Measurements from ENCODE around the gene STAM.
"Not testable (repeated sequence)": the region's sequence is repeated elsewhere in the genome, so short reads cannot be mapped to it uniquely, and the experiment has no call there.

STAM gene

GRCh38 chr10:17682236-17682946, 38.4 kb downstream of the STAM start:
- no peak for DNase-seq

DNA sequence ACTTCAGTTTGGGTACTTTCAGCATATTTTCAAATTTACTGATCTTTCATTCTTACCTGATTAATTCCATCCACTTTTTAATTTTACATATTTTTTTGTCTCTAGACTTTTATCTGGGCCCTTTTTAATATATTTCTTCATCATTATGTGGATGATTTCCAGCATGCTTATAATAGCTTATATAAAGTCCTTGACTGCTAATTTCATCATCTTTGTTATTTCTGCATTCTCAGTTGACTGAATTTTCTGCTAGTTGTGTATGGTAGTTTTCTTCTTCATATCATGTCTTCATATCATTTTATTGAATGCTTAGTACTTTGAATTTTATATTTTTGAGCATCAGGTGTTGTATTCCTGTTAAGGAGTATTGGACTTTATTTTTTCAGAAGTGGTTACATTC, 39.6 kb downstream of the STAM start:
- no peak for DNase-seq

DNA sequence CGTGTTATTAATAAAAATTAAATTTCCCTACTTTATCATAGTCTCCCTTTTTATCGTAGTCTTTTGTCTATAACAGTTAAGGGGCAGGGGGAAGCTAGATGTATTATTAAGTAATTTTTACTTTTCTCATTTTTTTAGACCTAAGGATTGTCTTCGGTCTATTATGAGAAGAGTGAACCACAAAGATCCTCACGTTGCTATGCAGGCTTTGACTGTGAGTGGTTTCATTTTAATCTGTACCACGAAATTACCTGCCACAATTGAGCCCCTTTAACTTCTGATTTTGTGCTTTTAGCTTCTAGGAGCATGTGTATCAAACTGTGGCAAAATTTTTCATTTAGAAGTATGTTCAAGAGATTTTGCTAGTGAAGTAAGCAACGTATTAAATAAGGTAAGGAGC, 40.6 kb downstream of the STAM start:
- no peak for DNase-seq

GRCh38 chr10:17685233-17685840, 41.4 kb downstream of the STAM start:
- DNase-seq: no peak

DNA sequence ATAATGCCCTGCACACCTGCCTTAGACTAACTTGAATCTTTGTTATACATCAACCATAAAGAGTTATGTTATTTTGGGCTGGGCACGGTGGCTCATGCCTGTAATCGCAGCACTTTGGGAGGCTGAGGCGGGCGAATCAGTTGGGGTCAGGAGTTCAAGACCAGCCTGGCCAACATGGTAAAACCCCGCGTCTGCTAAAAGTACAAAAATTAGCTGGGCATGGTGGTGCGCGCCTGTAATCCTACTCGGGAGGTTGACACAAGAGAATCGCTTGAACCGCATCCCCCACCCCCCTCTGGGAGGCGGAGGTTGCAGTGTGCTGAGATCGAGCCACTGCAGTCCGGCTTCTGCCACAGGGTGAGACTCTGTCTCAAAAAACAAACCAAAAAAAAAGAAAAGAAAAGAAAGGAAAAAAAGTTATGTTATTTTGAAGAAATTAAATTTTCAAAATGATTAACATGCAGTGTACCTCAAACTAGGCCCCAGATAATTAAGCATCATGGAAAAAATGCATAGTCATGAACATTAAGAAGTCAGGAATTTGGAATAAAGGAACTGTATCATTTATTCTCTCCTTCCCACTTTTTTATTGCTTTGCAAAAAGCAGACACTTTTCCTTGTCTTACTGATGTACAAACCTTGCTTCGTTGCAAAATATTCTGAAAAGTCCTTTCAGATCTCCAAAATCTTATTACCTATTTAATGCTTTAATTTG, 43.3 kb downstream of the STAM start:
- no peak for DNase-seq

DNA sequence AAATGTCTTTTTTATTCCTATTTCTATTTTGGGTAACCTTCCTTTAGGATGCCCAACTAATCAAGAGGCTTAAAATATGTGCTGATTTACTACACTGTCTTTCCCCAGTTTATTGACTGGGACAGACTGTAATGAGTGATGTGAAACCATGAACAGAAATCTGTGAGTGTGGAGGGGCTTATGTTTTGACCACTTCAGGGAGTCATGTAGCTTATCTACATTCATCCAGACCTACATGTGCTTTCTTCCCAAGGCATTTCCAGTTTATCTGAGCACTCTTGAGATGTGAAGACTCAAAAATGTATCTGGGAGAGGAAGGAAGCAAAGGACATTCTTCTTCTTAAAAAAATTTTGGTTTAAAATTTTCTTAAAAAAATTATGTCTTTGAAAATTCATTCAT, 45.2 kb downstream of the STAM start:
- no peak for DNase-seq

DNA sequence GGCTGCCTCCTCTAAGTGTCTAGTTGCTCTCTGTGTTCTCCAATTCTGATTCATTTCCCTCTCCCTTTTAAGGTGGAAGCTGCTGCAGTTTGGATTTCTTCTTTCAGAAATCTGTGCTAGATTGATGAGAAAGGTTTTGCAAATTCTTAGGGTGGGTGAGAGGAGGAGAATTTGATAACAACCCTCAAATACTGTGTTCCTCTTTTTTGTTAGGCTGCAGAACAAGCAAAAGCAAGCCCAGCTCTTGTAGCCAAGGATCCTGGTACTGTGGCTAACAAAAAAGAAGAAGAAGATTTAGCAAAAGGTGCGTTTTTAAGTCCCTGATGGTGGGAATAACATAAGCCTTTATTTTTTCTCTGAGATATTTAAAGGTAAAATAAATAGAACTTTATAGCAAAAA, 49.1 kb downstream of the STAM start:
- no peak for DNase-seq

- no peak for DNase-seq
Observed at GRCh38 chr10:17698696-17699095, 54.7 kb downstream of the STAM start.

GRCh38 chr10:17701301-17701700, 57.4 kb downstream of the STAM start:
- no peak for DNase-seq

- DNase-seq: no peak
Observed at GRCh38 chr10:17703706-17704105, 59.8 kb downstream of the STAM start.

DNA sequence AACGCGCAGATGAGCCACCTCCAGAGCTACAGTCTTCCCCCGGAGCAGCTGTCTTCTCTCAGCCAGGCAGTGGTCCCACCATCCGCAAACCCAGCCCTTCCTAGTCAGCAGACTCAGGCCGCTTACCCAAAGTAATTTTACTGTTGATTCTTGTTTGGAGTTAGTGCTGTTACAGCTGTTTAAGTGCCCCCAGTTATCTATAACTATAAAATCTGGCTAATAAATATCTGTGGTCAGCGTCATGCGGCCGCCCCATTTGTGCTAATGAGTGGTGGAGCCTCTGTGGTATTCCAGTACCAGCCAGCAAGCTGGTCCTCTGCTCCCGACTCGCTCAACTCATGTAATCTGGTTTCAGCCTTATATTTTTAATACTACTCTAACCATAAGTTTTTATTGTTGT, 64.9 kb downstream of the STAM start:
- no peak for DNase-seq

- DNase-seq: no peak
Observed at GRCh38 chr10:17709492-17709891, 65.5 kb downstream of the STAM start.

- DNase-seq: no peak
Observed at GRCh38 chr10:17710181-17710580, 66.2 kb downstream of the STAM start.

GRCh38 chr10:17712053-17712452, 68.1 kb downstream of the STAM start:
- DNase-seq: no peak

- DNase-seq: no peak
Observed at GRCh38 chr10:17712717-17713471, 68.9 kb downstream of the STAM start.

GRCh38 chr10:17713758-17714157, 69.8 kb downstream of the STAM start:
- DNase-seq: no peak

DNA sequence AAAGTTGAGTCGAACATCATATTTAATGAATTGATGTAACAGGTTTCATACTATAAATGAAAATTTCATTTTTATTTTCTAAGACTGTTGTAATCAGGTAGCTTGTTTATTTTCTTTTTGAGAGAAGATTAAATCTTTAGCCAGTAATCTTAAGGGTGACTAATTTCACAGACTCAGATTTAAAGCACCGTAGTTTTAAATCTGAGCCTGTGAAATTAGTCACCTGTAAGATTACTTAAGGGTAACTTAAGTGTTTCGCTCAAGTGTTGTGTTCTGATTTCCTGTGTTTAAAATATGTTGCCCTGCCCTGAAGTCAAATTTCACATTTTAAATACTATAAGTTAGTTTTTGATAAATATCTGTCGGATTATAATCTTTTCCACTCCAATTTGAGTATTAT, 72.2 kb downstream of the STAM start:
- DNase-seq: no peak

DNA sequence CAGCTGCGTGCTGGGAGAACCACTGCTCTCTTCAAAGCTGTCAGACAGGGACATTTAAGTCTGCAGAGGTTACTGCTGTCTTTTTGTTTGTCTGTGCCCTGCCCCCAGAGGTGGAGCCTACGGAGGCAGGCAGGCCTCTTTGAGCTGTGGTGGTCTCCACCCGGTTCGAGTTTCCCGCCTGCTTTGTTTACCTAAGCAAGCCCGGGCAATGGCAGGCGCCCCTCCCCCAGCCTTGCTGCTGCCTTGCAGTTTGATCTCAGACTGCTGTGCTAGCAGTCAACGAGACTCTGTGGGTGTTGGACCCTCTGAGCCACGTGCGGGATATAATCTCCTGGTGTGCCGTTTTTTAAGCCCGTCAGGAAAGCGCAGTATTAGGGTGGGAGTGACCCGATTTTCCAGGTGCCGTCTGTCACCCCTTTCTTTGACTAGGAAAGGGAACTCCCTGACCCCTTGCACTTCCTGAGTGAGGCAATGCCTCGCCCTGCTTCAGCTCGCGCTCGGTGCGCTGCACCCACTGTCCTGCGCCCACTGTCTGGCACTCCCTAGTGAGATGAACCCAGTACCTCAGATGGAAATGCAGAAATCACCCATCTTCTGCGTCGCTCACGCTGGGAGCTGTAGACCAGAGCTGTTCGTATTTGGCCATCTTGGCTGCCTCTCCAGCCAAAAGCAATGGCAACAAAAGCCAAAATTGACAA, 78.5 kb downstream of the STAM start:
- DNase-seq: not testable (repeated sequence)

DNA sequence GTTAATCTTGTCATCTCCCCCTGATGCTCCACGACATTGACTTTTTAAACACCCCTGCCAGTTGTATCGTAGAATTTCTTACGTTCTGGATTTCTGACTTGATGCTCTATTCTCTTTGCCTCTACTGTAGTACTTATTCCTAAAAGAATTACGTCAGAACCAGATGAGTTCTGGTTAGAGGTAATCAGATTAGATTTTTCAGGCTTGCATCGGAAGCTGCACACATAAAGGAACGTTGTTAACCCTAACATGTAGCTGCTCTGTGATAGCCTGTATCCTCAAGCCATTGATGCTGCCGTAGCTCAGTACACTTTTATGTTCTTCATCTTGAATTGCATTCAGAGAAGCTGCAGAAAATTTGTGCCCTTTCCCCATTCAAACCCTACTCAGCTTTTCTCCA, 81.8 kb downstream of the STAM start:
- no peak for DNase-seq

DNA sequence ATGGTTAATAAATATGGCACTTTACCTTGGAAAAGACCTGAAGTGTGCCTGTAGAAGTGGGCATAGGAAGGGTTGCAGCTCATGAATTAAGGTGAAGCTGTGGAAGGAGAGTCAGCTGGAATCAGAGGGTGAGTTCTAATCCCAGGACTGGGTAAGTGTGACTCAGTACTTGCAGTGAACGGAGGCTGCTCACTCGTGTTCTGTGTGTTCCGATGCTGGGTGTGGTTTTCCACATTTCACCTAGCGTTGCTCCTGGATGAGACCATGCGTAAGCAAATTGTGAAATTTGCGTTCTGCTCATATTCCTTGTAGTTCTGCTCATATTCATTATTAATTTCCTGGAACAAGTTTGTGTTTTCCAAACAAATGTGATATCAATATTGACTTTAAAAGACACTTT, 85.7 kb downstream of the STAM start:
- DNase-seq: no peak

GRCh38 chr10:17730667-17731066, 86.7 kb downstream of the STAM start:
- DNase-seq: no peak

DNA sequence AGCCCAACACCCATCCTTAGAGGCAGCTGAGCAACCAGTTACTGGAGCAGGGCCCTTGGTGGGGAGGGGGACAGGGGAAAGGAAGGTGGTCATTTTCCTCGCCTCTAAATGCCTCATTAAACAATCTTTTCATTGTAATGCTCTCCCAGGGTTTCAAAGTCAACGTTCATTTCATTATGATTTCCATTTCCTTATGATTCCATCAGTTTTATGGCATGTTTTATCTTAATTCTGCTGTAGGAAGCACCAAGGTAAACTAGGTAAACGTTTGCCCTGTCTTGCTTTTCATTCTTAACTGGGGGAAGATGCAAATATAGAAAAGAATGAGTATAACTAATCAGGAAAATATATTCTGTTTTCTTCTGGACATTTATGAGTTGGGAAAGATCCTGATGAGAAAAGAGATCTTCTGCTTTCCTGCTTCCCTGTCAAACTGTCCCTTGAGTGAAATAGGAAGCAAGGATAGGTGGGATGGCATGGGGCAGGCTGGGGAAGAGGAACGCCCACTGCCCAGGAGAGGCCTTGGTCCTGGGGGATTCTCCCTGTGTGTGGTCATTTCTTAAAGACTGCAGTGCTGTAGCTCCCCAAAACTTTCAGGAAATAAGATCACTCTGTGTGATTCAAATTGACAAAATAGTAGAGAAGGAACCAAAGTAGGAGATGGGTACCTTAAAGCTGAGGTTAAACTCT, 87.5 kb downstream of the STAM start:
- DNase-seq: no peak
